ENCODE measurements around the gene PIK3C2A. TPM values are rescaled to one million over a fixed set of nuclear protein-coding genes. Genes with fewer than 3 reads are reported as not detected.

Gene PIK3C2A
- total and polyA plus RNA-seq, 12 donors: 6.7 to 43.7 (median 31.9) TPM

- H3K4me3 ChIP-seq: no peak overlapping the region
- no peak for DNase-seq
- TF ChIP-seq CTCF (IDR thresholded peaks at IDR 0.05): no peak
- WGBS, 2 donors: 66 to 67% methylated on average over 2 of the region's 2 CpGs
- H3K27ac ChIP-seq: peak overlapping the region in 5 of 10 donors; percentile 20 to 45 (median 35)
- peaks cover 0 to 14% (median 0%) of the 10 kb centered on the region in 9 donors for H3K4me1 ChIP-seq
- H3K27me3 ChIP-seq: no peaks in the 10 kb centered on the region
- H3K9me3 ChIP-seq: no peaks in the 10 kb centered on the region
- H3K36me3 ChIP-seq: no peaks in the 10 kb centered on the region
- ATAC-seq: peak; percentile 23 to 89 (median 68)
- intact Hi-C loops (cut with DNase I): loop anchor here in 2 of 10 donors (5.0 to 10.0 kb wide), 2 partner anchors 278 to 280 kb away; no protein-coding TSS in a partner anchor
Measured at GRCh38 chr11:17224727-17225126, 16.9 kb upstream of the PIK3C2A start.

GRCh38 chr11:17221968-17222367 lies 14.2 kb upstream of the PIK3C2A start:
- Histone ChIP-seq H3K4me3 (no peak overlapping the region), H3K4me1 (peaks cover 0 to 13% (median 0%) of the 10 kb centered on the region in 9 donors), H3K27ac (no peak overlapping the region), H3K27me3 (no peaks in the 10 kb centered on the region), H3K36me3 (no peaks in the 10 kb centered on the region), H3K9me3 (no peaks in the 10 kb centered on the region)
- intact Hi-C loops (cut with DNase I): loop anchor here in 1 of 10 donors (10.0 kb wide), 1 partner anchor 283 kb away; no protein-coding TSS in a partner anchor
- DNase-seq (no peak), ATAC-seq (no peak)
- no peak for TF ChIP-seq CTCF (IDR thresholded peaks at IDR 0.05)
- 94% methylated on average over 1 of the region's 1 CpG for WGBS, 2 donors

- no peak for TF ChIP-seq CTCF (IDR thresholded peaks at IDR 0.05)
- ATAC-seq: no peak
- no peak overlapping the region for H3K27ac ChIP-seq
- H3K9me3 ChIP-seq: peaks cover 0 to 8% (median 0%) of the 10 kb centered on the region in 11 donors
- H3K4me3 ChIP-seq: no peak overlapping the region
- intact Hi-C loops (cut with DNase I): no loop called here
- DNase-seq: no peak
- no peaks in the 10 kb centered on the region for H3K27me3 ChIP-seq
- 74 to 84% methylated on average over 2 of the region's 2 CpGs for WGBS, 2 donors
- no peaks in the 10 kb centered on the region for H3K4me1 ChIP-seq
- no peaks in the 10 kb centered on the region for H3K36me3 ChIP-seq
Measured at GRCh38 chr11:17219016-17219415, 11.2 kb upstream of the PIK3C2A start.

GRCh38 chr11:17218403-17218802 lies 10.6 kb upstream of the PIK3C2A start:
- H3K27me3 ChIP-seq: no peaks in the 10 kb centered on the region
- intact Hi-C loops (cut with DNase I): no loop called here
- H3K4me1 ChIP-seq: no peaks in the 10 kb centered on the region
- no peak for DNase-seq
- no peak for ATAC-seq
- H3K36me3 ChIP-seq: no peaks in the 10 kb centered on the region
- no peak overlapping the region for H3K4me3 ChIP-seq
- no peak for TF ChIP-seq CTCF (IDR thresholded peaks at IDR 0.05)
- no peak overlapping the region for H3K27ac ChIP-seq
- peaks cover 0 to 9% (median 0%) of the 10 kb centered on the region in 11 donors for H3K9me3 ChIP-seq
